ENCODE measurements around the gene PLCB1.

PLCB1 gene

GRCh38 chr20:8216375-8217200 is 84.5 kb downstream of the PLCB1 start:
- no peak for TF ChIP-seq CTCF (IDR thresholded peaks at IDR 0.05)
- no peak overlapping the region for H3K27ac ChIP-seq
- no peak overlapping the region for H3K4me3 ChIP-seq
- no peak for DNase-seq (ENCODE audit: low spot score)

- TF ChIP-seq CTCF (IDR thresholded peaks at IDR 0.05), result no peak
- Histone ChIP-seq H3K4me3 (no peak overlapping the region), H3K27ac (no peak overlapping the region)
- no peak for DNase-seq (ENCODE audit: low spot score)
These were observed 86.8 kb downstream of the PLCB1 start for GRCh38 chr20:8218861-8219260.

- TF ChIP-seq CTCF (IDR thresholded peaks at IDR 0.05), result no peak
- no peak overlapping the region for H3K27ac ChIP-seq
- no peak overlapping the region for H3K4me3 ChIP-seq
- no peak for DNase-seq (ENCODE audit: low spot score)
These were observed 87.3 kb downstream of the PLCB1 start for GRCh38 chr20:8219403-8219802.

- DNase-seq (ENCODE audit: low spot score), result no peak
- H3K27ac ChIP-seq, result no peak overlapping the region
These were observed 88.7 kb downstream of the PLCB1 start for GRCh38 chr20:8220716-8221115.

GRCh38 chr20:8221887-8222419 is 89.9 kb downstream of the PLCB1 start:
- TF ChIP-seq CTCF (IDR thresholded peaks at IDR 0.05), result no peak
- Histone ChIP-seq H3K27ac (no peak overlapping the region), H3K4me3 (no peak overlapping the region)
- no peak for DNase-seq (ENCODE audit: low spot score)

More at GRCh38 chr20:8220716-8221115, 88.7 kb downstream of the PLCB1 start:
- TF ChIP-seq CTCF (IDR thresholded peaks at IDR 0.05), result no peak
- no peak overlapping the region for H3K4me3 ChIP-seq

- H3K27ac ChIP-seq, result no peak overlapping the region
These were observed 91.2 kb downstream of the PLCB1 start for GRCh38 chr20:8223091-8223870.

More at GRCh38 chr20:8223091-8223870, 91.2 kb downstream of the PLCB1 start:
- no peak for DNase-seq (ENCODE audit: low spot score)
- TF ChIP-seq CTCF (IDR thresholded peaks at IDR 0.05), result no peak
- no peak overlapping the region for H3K4me3 ChIP-seq
